ENCODE results near the gene SYNPR.

The SYNPR gene

DNA sequence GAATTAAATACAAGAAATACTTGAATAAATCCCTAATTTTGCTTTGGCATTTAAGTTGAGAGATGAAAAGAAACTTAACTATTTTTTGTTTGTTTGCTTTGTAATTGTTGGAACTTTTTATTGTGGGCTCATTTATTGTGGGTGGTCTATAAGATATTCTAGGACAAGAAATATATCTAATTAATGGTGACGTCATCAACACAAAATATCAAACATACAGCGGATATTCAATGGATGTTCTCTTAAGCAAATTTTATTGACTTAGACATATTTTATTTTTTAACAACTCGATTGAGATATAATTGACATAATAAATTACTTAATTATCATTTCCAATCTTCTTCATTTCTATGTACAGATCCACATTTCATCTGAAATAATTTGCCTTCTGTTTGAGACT, 30.0 kb downstream of the SYNPR start:
- no peak for DNase-seq

DNA sequence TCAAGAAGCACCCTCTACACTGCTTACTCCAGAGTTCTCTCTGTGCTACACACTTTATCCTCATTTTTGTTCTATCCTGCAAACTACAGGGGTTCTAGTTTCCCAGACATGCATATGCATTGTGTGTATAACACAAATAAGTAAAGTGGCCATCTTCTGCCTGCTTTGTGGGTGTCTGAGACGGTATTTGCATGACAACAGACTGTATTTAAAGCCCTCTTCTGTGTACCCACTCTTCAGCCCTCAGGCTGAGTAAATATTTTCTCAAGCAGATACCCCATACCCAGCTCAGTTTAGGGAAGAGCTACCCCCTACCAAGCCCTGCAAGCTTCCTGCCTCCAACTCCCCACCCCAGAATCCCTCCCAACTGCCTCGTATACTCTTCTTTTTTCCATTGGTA, 31.7 kb downstream of the SYNPR start:
- DNase-seq, result no peak

GRCh38 chr3:63323766-63324165, 45.7 kb downstream of the SYNPR start:
- DNase-seq, result no peak

- no peak for DNase-seq
Observed at GRCh38 chr3:63324621-63325020, 46.5 kb downstream of the SYNPR start.

- no peak for DNase-seq
Observed at GRCh38 chr3:63325386-63325785, 47.3 kb downstream of the SYNPR start.

DNA sequence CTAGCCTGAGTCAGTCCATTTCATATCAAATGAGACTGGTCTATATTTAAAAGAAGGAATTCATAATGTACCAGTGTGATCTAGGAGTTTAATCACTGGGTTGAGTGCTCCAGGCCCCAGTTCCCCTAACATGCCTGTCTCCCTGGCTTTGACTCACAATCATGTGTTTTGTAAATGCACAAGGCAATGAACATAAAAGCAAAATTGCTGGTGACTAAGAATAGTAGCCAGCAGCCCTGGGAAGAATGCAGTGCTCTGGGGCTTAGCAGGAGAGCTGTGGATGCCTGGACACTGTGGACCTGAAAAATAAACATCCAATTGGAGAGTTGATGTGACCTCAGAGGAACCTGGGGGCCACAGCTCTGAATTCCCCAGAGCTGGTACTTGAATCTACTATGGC, 50.3 kb downstream of the SYNPR start:
- no peak for DNase-seq

GRCh38 chr3:63331520-63331919, 53.4 kb downstream of the SYNPR start:
- no peak for DNase-seq

DNA sequence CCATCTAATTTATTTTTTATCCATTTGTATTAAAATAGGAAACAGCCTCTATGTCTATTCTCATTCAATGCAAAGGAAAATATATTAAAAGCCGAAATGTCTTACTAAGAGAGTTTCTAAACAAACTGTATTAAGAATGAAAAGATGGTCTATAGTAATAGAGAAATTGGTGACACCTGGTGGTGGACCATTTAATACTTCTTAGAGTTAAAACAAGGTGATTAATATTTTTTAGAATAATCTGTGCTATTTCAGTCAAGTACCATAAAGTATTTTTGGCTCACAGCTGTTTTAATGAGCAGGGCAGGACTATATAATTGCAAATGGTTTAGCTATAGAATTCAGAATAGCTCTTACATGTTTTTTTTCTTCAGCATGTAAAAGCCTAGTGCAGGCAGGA, 55.7 kb downstream of the SYNPR start:
- DNase-seq, result no peak

DNA sequence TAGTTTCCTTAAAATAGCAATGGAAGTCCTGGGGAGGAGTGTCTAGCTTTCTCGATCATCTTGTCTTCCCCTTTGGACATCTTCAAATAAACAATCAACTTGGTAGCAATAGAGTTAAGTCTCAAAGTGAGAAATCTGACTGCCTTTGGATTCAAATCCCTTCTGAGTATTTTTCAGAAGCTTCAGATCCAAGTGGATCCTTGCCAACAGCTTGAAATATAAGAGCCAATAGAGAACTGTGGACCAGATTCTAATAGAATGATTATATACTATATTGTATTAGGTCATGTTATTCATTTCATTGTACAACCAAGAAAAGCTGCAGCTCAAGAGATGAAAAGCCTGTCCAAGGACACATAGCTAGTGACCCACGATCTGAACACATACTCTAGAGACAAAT, 60.2 kb downstream of the SYNPR start:
- DNase-seq, result no peak

DNA sequence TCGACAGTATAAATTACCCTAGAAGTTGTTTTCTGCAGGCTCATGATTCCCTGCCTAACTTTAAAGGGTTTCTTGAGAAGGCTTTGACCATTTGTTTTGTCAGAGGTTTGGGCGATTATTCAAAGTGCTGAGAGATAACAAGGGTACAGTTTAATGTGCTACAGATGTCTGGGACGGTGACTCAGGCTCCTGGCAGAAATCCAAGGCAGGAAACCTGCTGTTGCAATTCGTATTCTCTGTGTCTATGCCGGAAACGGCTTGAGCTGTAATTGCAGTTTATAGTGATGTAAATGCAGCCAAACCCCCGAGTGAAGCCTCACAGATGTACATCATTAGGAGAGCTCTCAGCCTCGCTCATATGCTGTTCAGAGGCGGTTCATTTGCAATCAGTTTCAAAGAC, 65.6 kb downstream of the SYNPR start:
- peak; percentile 91 for DNase-seq

DNA sequence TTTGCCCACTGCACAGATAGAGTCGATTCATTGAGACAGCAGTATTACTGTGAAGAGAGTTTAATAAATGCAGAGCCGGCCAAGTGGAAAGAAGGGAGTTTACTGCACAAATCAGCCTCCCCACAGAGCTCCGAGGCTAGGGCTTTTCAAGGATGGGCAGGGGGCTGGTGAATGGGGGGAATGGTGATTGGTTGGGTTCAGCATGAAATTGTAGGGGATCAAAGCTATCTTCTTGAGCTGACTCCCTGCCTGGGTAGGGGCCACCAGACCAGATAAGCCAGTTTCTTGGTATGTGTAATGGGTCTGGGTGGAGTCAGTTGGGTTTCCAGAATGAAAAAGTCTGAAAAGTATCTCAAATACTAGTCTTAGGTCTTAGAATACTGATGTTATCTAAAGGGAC, 66.6 kb downstream of the SYNPR start:
- DNase-seq, result peak; percentile 16

GRCh38 chr3:63349583-63350573, 71.8 kb downstream of the SYNPR start:
- DNase-seq, result peak; percentile 54

- peak; percentile 18 for DNase-seq
Observed at GRCh38 chr3:63351159-63352007, 73.3 kb downstream of the SYNPR start.

DNA sequence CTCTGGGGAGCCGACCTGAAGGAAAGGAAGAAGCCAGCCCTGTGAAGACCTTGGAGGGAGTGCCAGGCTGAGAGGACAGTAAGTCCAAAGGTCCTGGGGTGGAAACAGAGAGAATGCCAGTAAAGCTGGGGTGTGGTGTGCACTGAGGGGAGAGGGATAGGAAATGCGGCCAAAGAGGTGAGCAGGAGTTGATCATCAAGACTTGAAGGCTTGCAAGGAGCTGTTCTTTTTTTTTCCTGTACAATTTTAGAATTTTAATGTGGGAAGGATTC, 73.8 kb downstream of the SYNPR start:
- no peak for DNase-seq

- no peak for DNase-seq
Observed at GRCh38 chr3:63353383-63353782, 75.3 kb downstream of the SYNPR start.

GRCh38 chr3:63354160-63354559, 76.1 kb downstream of the SYNPR start:
- no peak for DNase-seq

GRCh38 chr3:63355809-63356208, 77.7 kb downstream of the SYNPR start:
- no peak for DNase-seq

DNA sequence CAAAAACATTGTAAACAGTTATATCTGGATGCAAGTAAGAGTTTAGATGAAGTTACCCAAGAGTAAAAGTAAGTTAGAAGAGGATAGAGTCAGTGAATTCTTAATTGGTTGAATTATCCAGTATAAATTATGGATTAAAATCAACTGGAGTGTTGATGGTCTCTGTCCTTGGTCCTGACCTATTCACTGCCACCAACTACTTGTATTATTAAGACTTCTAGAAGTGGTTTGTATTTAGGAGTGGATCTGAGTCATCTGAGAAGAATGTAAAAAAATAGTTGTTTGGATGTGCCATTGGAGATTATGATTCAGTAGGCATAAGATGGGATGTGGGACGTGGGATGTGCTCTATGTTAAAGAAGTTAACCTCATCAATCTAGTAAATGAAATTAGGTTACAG, 86.4 kb downstream of the SYNPR start:
- DNase-seq, result no peak

- no peak for DNase-seq
Observed at GRCh38 chr3:63364910-63365309, 86.8 kb downstream of the SYNPR start.

GRCh38 chr3:63365671-63366070, 87.6 kb downstream of the SYNPR start:
- DNase-seq, result no peak

GRCh38 chr3:63370094-63370493, 92.0 kb downstream of the SYNPR start:
- DNase-seq, result no peak

GRCh38 chr3:63383040-63383439, 104.9 kb downstream of the SYNPR start:
- no peak for DNase-seq

DNA sequence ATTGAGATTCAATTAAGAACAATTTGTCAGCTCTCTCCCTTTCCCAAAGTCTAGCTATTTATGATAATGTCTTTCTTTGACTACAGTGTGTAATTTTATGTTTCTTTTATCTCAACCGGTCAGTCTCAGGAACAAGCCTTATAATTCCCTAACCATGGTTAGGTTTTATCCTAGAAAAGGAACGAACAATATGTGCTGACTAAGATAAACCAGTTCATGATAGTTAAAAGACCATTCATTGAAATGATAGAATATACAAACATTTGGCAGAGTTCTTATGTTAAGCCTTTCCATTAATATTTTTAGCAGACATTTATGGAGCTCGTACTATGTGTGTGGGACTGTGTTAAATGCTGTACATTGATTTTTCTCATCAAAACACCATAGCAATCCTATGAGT, 106.3 kb downstream of the SYNPR start:
- no peak for DNase-seq

DNA sequence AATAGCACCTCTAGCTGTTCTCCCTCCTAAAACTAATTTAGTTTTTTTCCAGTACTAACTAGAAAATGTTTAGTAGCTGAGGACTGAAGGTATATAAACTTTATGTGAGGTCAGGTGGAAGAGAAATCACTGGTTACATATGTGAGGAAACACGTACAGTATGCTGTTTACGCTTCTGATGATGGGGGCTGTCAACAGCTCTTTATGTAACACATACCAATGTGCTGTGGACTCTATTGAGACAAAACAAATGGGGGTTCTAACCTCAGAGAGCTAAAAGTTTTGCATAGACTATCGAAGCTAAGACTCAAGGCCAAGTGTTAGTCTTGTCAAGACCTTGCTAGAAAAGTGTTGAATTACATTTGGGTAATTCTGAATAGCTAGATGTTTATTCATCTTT, 107.5 kb downstream of the SYNPR start:
- no peak for DNase-seq
